Activated CD8-positive, alpha-beta memory T cell treated with anti-CD3 and anti-CD28 coated beads, Interleukin-2, amount 10 ng/mL, durations not matched to agents 7 days and 5 days (primary cell): ENCODE results near the gene RAB5IF. TPM values are rescaled to one million over a fixed set of nuclear protein-coding genes. Genes with fewer than 3 reads are reported as not detected.
"Not testable (repeated sequence)": the region's sequence is repeated elsewhere in the genome, so short reads cannot be mapped to it uniquely, and the experiment has no call there.

Source experiments
- ATAC-seq: fragments of 150-1000 bp; cut with Tn5 transposase; one replicate; pipeline ENCODE4 v1.10.0; 2021; ENCODE audit warnings: moderate library complexity
- CTCF ChIA-PET: fragments of 350-600 bp; sonication (Branson Sonifier 250); formaldehyde crosslinking; loops from one replicate; lab custom pipeline; 2021; ENCODE audit warnings: antibody characterized with exemption; lab: Charles Lee
- DNase-seq: peaks from one replicate; pipeline ENCODE4 v3.0.0-alpha.2; 2020
- H3K27ac Mint-ChIP-seq: one replicate; pipeline ENCODE4 v1.8.0; 2021; ENCODE audit warnings: mild to moderate bottlenecking, mixed read lengths
- H3K27me3 Mint-ChIP-seq: one replicate; pipeline ENCODE4 v1.8.0; 2021; ENCODE audit warnings: mixed read lengths
- H3K36me3 Mint-ChIP-seq: one replicate; pipeline ENCODE4 v1.8.0; 2021; ENCODE audit warnings: mild to moderate bottlenecking, mixed read lengths
- H3K4me1 Mint-ChIP-seq: one replicate; pipeline ENCODE4 v1.8.0; 2021; ENCODE audit warnings: mixed read lengths
- H3K4me3 Mint-ChIP-seq: one replicate; pipeline ENCODE4 v1.8.0; 2021; ENCODE audit warnings: mild to moderate bottlenecking, moderate library complexity, mixed read lengths
- H3K9me3 Mint-ChIP-seq: one replicate; pipeline ENCODE4 v1.8.0; 2022; ENCODE audit warnings: low read depth, mixed read lengths
- total RNA-seq, 2 experiments: library from RNA; stranded (reverse); gene quantifications; one replicate each; pipeline ENCODE4 v1.2.3, GENCODE V29; 2021

Gene RAB5IF
- total RNA-seq, 2 experiments from 2014 or later = 81.8 to 115 TPM

- no peaks in the 10 kb centered on the region for H3K27me3 Mint-ChIP-seq
- ATAC-seq (no peak), DNase-seq (no peak)
- H3K4me1 Mint-ChIP-seq = peaks cover 62% of the 10 kb centered on the region
- peak overlapping the region; percentile 85 for H3K27ac Mint-ChIP-seq
- no peaks in the 10 kb centered on the region for H3K9me3 Mint-ChIP-seq
- H3K4me3 Mint-ChIP-seq = no peak overlapping the region
- CTCF ChIA-PET = interaction anchor here (0.9 to 6.1 kb wide), 5 partner anchors 11 to 40 kb away, joined by 3 to 56 read pairs (median 43); partner anchors contain the start of genes RAB5IF and TGIF2
- H3K36me3 Mint-ChIP-seq = peaks cover 33% of the 10 kb centered on the region
Observed at GRCh38 chr20:36593347-36593929, 12.1 kb upstream of the RAB5IF start.

DNA sequence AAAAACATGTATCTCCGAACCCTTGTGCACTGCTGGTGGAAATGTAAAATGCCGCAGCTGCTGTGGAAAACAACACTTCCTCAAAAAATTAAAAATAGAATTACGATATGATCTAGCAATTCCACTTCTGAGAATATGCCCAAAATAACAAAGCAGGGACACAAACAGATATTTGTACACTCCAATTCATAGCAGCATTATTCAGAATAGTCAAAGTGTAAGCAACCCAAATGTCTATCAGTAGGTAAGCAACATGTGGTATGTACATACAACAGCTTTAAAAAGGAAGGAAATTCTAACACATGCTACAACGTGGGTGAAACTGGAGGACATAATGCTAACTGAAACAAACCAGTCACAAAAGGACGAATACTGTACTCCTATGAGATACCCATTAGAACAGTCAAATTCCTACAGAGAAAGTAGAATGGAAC is 5.7 kb upstream of the RAB5IF start:
- H3K36me3 Mint-ChIP-seq = peaks cover 5% of the 10 kb centered on the region
- CTCF ChIA-PET = interaction anchor here (1.1 to 2.5 kb wide), 2 partner anchors 8 to 209 kb away, joined by 4 to 6 read pairs; no protein-coding TSS in a partner anchor
- no peaks in the 10 kb centered on the region for H3K9me3 Mint-ChIP-seq
- H3K4me1 Mint-ChIP-seq = peaks cover 26% of the 10 kb centered on the region
- H3K4me3 Mint-ChIP-seq = no peak overlapping the region
- DNase-seq = no peak
- ATAC-seq = no peak
- H3K27ac Mint-ChIP-seq = peak overlapping the region; percentile 31
- no peaks in the 10 kb centered on the region for H3K27me3 Mint-ChIP-seq

DNA sequence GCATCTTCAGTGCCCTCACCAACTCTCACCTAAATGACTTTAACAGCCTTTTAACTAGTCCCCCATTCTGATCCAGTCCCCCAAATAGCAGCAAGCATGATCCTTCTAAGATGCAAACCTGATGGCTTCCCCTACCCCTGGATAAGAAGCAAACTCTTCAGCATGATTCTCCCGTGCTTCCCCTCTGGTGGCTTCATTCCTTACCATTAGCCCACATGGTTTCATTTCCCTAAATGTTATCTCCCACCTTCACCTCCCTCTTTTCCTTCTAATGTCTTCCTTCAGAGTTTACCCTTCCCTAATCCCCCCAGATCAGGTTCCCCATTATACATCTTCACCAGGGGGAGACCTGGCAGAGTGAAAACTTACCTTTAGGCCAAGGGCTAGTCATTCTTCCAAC is 4.0 kb upstream of the RAB5IF start:
- CTCF ChIA-PET = interaction anchor here (1.0 to 2.5 kb wide), 2 partner anchors 13 to 207 kb away, joined by 3 to 6 read pairs; no protein-coding TSS in a partner anchor
- Mint-ChIP-seq H3K27ac (no peak overlapping the region), H3K27me3 (no peaks in the 10 kb centered on the region), H3K4me3 (no peak overlapping the region), H3K4me1 (peaks cover 18% of the 10 kb centered on the region), H3K9me3 (no peaks in the 10 kb centered on the region), H3K36me3 (peaks cover 9% of the 10 kb centered on the region)
- DNase-seq (no peak), ATAC-seq (no peak)

- peak overlapping the region; percentile 98 for H3K4me3 Mint-ChIP-seq
- H3K27ac Mint-ChIP-seq = peak overlapping the region; percentile 96
- CTCF ChIA-PET = interaction anchor here (0.9 to 5.6 kb wide), 28 partner anchors 10 to 651 kb away, joined by 3 to 56 read pairs (median 6); partner anchors contain the start of genes DSN1, NDRG3, SCAND1 and SLA2
- peaks cover 30% of the 10 kb centered on the region for H3K36me3 Mint-ChIP-seq
- H3K4me1 Mint-ChIP-seq = peaks cover 30% of the 10 kb centered on the region
- H3K27me3 Mint-ChIP-seq = no peaks in the 10 kb centered on the region
- peak; percentile 81 for DNase-seq
- ATAC-seq = peak; percentile 31
- H3K9me3 Mint-ChIP-seq = no peaks in the 10 kb centered on the region
Observed at GRCh38 chr20:36604952-36605398, 604 bp upstream of the RAB5IF start.

DNA sequence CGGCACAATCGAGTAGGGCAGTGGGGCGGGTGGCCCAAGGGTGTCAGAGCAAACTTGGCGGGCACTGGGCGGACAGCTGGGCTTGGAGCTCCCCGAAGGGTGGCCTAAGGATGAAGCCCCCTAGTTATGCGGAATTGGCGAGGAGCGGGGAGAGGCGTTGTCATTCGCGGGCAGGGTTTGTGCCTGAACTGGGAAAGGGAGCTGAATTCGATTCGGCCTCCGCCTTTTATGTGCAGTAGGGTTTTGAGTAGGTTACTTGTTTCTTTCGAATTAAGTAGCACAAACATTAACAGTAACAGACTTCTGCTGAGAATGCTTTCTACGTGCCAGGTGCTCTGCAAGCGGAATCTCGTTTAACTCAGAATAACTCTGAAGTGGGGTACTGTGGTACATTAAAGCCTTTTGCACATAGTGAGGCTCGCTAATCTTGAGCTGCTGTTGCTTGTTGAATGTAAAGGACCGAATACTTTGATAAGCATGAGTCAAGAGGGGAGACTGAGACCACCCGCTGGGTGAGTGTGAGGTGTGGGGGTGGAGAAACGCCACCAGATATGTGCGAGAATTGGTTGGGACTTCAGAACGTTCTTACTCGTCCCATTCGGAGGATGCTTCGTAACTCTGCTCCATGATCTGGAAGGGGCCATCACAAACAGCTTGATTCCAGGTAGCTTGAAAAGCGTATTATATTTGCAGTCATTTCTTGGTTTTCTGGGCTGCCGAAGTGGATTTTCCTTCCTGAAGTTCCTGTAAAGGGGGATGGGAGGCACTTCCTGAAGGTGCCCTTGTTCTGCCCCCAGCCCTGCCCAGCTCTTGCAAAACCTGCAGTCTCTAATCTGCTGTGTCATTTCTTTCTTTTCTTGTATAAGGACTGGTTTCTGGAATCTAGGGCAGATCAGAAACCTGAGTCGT is 833 bp downstream of the RAB5IF start:
- Mint-ChIP-seq H3K36me3 (peaks cover 40% of the 10 kb centered on the region), H3K27me3 (no peaks in the 10 kb centered on the region), H3K27ac (peak overlapping the region; percentile 96), H3K4me1 (peaks cover 26% of the 10 kb centered on the region), H3K4me3 (peak overlapping the region; percentile 98), H3K9me3 (no peaks in the 10 kb centered on the region)
- DNase-seq = no peak
- CTCF ChIA-PET = interaction anchor here (0.6 to 5.6 kb wide), 33 partner anchors 9 to 653 kb away, joined by 3 to 56 read pairs (median 4); partner anchors contain the start of genes DSN1, NDRG3, SCAND1 and SLA2
- no peak for ATAC-seq

DNA sequence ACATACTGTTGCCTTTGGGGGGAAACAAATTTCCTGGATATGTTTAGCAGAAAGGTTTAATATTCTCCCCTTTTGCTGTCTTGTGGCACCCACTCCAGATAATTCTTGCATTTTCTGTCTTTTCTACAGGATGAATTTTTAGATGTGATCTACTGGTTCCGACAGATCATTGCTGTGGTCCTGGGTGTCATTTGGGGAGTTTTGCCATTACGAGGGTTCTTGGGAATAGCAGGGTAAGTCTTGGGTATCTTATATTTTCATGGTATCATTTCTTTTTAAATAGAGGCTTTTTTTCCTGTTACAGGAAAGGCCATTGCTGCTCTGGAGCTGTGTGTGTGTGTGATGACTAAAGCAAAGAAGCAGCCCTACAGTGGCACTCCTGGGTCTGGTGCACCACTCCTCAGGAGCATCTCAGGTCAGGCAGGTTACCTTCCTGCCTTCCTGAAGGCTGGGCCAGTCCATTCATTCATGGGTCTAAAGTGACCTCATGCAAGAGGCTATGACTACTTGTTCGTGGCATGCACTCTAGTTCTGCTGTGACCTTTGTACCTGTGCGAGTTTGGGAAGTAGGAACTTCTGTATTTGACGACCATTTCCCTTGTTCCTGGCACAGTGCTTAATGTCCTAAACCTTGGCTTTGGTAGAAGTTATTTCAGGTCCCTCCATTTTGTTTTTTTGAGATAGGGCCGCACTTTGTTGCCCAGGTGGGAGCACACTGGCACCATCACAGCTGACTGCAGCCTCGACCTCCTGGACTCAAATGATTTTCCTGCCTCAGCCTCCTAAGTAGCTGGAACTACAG is 2.2 kb downstream of the RAB5IF start:
- H3K36me3 Mint-ChIP-seq = peaks cover 53% of the 10 kb centered on the region
- no peak for ATAC-seq
- H3K27me3 Mint-ChIP-seq = no peaks in the 10 kb centered on the region
- no peak for DNase-seq
- peak overlapping the region; percentile 98 for H3K4me3 Mint-ChIP-seq
- H3K27ac Mint-ChIP-seq = peak overlapping the region; percentile 96
- H3K9me3 Mint-ChIP-seq = no peaks in the 10 kb centered on the region
- peaks cover 31% of the 10 kb centered on the region for H3K4me1 Mint-ChIP-seq
- CTCF ChIA-PET = interaction anchor here (0.6 to 5.6 kb wide), 6 partner anchors 21 to 147 kb away, joined by 3 to 54 read pairs (median 3); partner anchors contain the start of gene TGIF2

DNA sequence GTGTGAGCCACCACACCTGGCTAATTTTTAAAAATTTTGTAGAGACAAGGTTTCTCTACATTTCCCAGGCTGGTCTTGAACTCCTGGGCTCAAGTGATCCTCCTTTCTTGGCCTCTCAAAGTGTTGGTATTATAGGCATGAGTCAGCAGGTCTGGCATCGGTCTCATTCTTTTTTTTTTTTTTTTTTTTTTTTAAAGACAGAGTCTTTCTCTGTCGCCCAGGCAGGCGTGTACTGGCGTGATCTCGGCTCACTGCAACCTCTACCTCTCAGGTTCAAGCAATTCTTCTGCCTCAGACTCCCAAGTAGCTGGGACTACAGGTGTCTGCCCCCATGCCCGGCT is 2.8 kb downstream of the RAB5IF start:
- CTCF ChIA-PET = interaction anchor here (0.6 to 1.7 kb wide), 4 partner anchors 20 to 194 kb away, joined by 3 to 4 read pairs (median 3); no protein-coding TSS in a partner anchor
- H3K27ac Mint-ChIP-seq, H3K9me3 Mint-ChIP-seq, DNase-seq, H3K27me3 Mint-ChIP-seq, ATAC-seq, H3K4me3 Mint-ChIP-seq: not testable (repeated sequence)
- H3K4me1 Mint-ChIP-seq = peaks cover 35% of the 10 kb centered on the region
- peaks cover 57% of the 10 kb centered on the region for H3K36me3 Mint-ChIP-seq

DNA sequence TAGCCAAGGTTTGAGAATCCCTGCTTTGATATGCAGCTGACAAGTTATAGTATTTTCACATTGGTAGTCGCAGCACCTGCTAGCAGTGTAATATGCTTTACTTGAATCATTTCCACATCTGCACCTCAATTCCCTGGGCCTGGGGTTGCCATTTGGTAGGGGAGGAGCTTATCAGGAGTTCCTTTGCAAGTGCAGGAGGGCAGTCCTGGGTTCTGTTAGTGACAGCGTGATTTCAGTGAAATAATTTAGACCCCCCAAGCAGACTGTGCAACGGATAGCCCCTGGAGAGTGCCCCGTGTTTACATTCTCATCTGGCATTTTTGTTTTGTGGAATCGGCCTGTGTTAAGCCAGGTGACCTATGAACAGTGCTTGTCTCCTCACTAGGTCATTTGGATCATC is 6.0 kb downstream of the RAB5IF start:
- H3K4me1 Mint-ChIP-seq = peaks cover 40% of the 10 kb centered on the region
- no peak overlapping the region for H3K4me3 Mint-ChIP-seq
- H3K27me3 Mint-ChIP-seq = no peaks in the 10 kb centered on the region
- H3K9me3 Mint-ChIP-seq = no peaks in the 10 kb centered on the region
- H3K27ac Mint-ChIP-seq = peak overlapping the region; percentile 49
- H3K36me3 Mint-ChIP-seq = peaks cover 72% of the 10 kb centered on the region
- ATAC-seq = no peak
- DNase-seq = no peak
- CTCF ChIA-PET = interaction anchor here (0.6 to 4.1 kb wide), 11 partner anchors 12 to 162 kb away, joined by 3 to 32 read pairs (median 4); partner anchors contain the start of genes DSN1 and SLA2

- CTCF ChIA-PET = interaction anchor here (0.6 to 4.1 kb wide), 5 partner anchors 12 to 1489 kb away, joined by 3 to 32 read pairs (median 3); partner anchors contain the start of gene SLA2
- H3K27ac Mint-ChIP-seq = peak overlapping the region; percentile 45
- H3K4me1 Mint-ChIP-seq = peaks cover 26% of the 10 kb centered on the region
- no peak for ATAC-seq
- H3K4me3 Mint-ChIP-seq = no peak overlapping the region
- peaks cover 57% of the 10 kb centered on the region for H3K36me3 Mint-ChIP-seq
- H3K9me3 Mint-ChIP-seq = no peaks in the 10 kb centered on the region
- DNase-seq = no peak
- H3K27me3 Mint-ChIP-seq = no peaks in the 10 kb centered on the region
Observed at GRCh38 chr20:36613974-36614373, 8.4 kb downstream of the RAB5IF start.

DNA sequence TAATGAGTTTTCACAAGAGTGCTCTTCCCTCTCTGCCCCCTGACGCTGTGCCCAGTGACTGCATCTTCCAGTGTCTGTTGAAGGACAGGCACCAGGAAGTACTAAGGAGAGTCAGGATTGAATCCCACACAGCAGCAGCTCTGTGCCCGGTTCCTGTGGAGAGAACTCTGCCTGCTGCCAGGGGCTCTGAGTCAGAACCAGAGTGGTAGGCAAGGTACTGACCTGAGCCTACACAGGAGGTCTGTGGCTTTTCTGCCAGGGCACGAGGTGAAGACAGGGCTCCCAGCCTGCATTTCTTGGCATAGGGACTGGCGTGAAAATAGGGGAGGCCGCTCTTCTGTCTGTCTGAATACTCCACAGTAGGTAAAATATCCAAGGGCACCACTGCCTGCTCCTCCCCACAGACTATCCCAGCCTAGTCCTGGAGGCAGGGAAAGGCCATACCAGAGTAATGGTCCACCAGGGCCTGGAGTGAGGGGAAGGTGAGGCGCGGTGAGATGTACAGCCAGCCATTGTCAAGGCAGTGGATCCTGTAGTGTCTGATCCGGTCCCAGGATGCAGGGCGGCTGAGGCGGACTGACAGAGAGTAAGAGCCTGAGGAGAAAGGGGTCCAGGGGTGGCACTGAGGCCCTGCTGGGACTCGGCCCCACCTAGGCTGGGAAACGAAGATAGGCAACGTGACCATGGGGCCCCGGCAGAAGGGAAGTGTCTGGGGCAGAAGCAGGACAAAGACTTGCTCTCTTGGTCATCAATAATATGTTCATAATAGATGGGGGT is 9.4 kb downstream of the RAB5IF start:
- peak overlapping the region; percentile 45 for H3K27ac Mint-ChIP-seq
- H3K4me1 Mint-ChIP-seq = peaks cover 26% of the 10 kb centered on the region
- H3K27me3 Mint-ChIP-seq = no peaks in the 10 kb centered on the region
- CTCF ChIA-PET = interaction anchor here (0.7 to 4.1 kb wide), 4 partner anchors 11 to 249 kb away, joined by 3 to 32 read pairs (median 3); partner anchors contain the start of gene SLA2
- no peaks in the 10 kb centered on the region for H3K9me3 Mint-ChIP-seq
- ATAC-seq = no peak
- peaks cover 50% of the 10 kb centered on the region for H3K36me3 Mint-ChIP-seq
- no peak overlapping the region for H3K4me3 Mint-ChIP-seq
- DNase-seq = no peak

GRCh38 chr20:36620917-36621316 is 15.3 kb downstream of the RAB5IF start:
- Mint-ChIP-seq H3K4me1 (peaks cover 20% of the 10 kb centered on the region), H3K27me3 (no peaks in the 10 kb centered on the region), H3K4me3 (no peak overlapping the region), H3K27ac (peak overlapping the region; percentile 47), H3K36me3 (peaks cover 39% of the 10 kb centered on the region), H3K9me3 (no peaks in the 10 kb centered on the region)
- ATAC-seq = no peak
- CTCF ChIA-PET = interaction anchor here (1.0 kb wide), 1 partner anchor 24 kb away, joined by 3 read pairs; no protein-coding TSS in a partner anchor
- DNase-seq = no peak
